Nephron progenitor cell (in vitro differentiated cells): ENCODE results near the gene PSMD5.

Experiments used
- DNase-seq: peaks from one replicate; pipeline ENCODE4 v3.0.0; 2021
- H3K27ac Mint-ChIP-seq: 2 replicates; pipeline ENCODE4 v1.8.0; 2021; ENCODE audit warnings: mild to moderate bottlenecking, moderate library complexity, mixed read lengths
- H3K27me3 Mint-ChIP-seq: 2 replicates; pipeline ENCODE4 v1.8.0; 2021; ENCODE audit warnings: mild to moderate bottlenecking, low read depth, mixed read lengths; ENCODE audit not compliant: poor library complexity
- H3K36me3 Mint-ChIP-seq: 2 replicates; pipeline ENCODE4 v1.8.0; 2021; ENCODE audit warnings: low read depth, mixed read lengths
- H3K4me1 Mint-ChIP-seq: 2 replicates; pipeline ENCODE4 v1.8.0; 2021; ENCODE audit warnings: mixed read lengths
- H3K4me3 Mint-ChIP-seq: 2 replicates; pipeline ENCODE4 v1.8.0; 2021; ENCODE audit warnings: mild to moderate bottlenecking, moderate library complexity, mixed read lengths
- H3K9me3 Mint-ChIP-seq: 2 replicates; pipeline ENCODE4 v1.8.0; 2021; ENCODE audit warnings: mild to moderate bottlenecking, moderate library complexity, mixed read lengths
- TF ChIP-seq, protein P1 (sequence below): fragments of 200-600 bp; sonication (generic); IDR thresholded peaks from 2 replicates; pipeline ENCODE4 v1.5.0; 2021; ENCODE audit warnings: antibody characterized with exemption

PSMD5 gene

DNA sequence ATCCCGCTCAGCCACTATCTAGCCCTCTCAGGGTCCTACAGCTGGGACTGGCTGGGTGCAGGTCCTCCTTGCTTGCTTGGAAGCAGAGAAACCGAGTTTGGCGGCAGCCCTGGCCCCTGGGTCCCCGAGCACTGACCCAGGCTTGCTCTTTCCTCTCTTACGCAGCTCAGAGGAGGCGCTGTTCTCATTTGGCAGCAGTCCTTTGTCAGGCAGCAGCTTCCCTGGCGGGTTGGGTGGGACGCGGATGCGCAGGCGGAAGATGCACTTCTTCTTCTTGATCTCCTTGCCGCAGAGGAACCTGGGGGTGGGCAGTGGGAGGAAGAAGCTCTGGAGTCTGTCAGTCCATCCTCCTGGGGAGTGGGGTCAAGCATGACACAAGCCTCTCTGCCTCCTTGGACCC, 19.7 kb upstream of the PSMD5 start:
- Mint-ChIP-seq H3K4me3 (no peak overlapping the region), H3K27ac (no peak overlapping the region), H3K27me3 (peaks cover 7% of the 10 kb centered on the region), H3K36me3 (peaks cover 39% of the 10 kb centered on the region), H3K9me3 (no peaks in the 10 kb centered on the region), H3K4me1 (peaks cover 53% of the 10 kb centered on the region)
- DNase-seq = no peak
- TF ChIP-seq, protein P1, sequence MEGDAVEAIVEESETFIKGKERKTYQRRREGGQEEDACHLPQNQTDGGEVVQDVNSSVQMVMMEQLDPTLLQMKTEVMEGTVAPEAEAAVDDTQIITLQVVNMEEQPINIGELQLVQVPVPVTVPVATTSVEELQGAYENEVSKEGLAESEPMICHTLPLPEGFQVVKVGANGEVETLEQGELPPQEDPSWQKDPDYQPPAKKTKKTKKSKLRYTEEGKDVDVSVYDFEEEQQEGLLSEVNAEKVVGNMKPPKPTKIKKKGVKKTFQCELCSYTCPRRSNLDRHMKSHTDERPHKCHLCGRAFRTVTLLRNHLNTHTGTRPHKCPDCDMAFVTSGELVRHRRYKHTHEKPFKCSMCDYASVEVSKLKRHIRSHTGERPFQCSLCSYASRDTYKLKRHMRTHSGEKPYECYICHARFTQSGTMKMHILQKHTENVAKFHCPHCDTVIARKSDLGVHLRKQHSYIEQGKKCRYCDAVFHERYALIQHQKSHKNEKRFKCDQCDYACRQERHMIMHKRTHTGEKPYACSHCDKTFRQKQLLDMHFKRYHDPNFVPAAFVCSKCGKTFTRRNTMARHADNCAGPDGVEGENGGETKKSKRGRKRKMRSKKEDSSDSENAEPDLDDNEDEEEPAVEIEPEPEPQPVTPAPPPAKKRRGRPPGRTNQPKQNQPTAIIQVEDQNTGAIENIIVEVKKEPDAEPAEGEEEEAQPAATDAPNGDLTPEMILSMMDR = no peak

DNA sequence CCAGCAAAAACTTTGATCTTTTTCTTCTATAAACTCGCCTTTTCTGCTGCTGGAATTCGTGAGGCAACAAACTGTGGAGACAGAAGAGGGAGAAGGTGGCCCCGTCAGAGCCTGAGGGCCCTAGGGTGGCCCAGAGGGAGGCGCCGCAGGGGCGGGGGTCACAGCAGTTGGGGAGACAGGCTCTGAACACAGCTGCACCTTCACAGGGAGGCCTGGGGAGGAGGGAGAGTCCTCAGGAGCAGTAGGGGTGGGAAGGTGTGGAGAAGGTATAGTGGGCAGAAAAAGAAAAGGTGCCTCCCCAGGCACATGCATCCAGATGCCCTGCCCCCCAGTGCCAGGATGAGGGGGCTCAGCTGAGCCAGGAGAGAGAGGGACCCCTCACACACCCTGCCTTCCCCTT, 19.2 kb upstream of the PSMD5 start:
- Mint-ChIP-seq H3K4me3 (no peak overlapping the region), H3K9me3 (no peaks in the 10 kb centered on the region), H3K27ac (no peak overlapping the region), H3K27me3 (peaks cover 7% of the 10 kb centered on the region), H3K4me1 (peaks cover 53% of the 10 kb centered on the region), H3K36me3 (peaks cover 39% of the 10 kb centered on the region)
- no peak for DNase-seq
- TF ChIP-seq, protein P1 = no peak

DNA sequence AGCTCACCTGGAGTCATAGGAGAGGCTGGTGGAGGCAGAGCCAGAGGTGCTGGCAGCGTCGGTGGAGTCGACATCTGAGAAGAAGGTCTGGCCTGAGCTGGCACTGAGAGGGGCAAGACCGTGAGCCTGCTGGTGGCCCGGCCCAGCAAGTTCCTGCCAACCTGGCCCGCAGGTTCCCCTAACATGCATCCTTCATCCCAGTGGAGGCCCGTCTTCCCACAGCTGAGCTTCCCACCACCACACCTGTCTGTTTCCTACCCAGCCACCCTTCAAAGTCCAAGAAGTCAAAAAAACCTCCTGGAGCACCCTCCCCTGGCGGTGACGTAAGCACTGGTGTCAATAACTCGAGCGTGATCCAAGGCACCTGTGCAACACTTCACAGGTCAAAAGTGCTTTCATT, 17.4 kb upstream of the PSMD5 start:
- peaks cover 39% of the 10 kb centered on the region for H3K36me3 Mint-ChIP-seq
- no peak overlapping the region for H3K27ac Mint-ChIP-seq
- peaks cover 35% of the 10 kb centered on the region for H3K4me1 Mint-ChIP-seq
- H3K9me3 Mint-ChIP-seq = no peaks in the 10 kb centered on the region
- H3K4me3 Mint-ChIP-seq = no peak overlapping the region
- H3K27me3 Mint-ChIP-seq = peaks cover 5% of the 10 kb centered on the region
- no peak for DNase-seq
- TF ChIP-seq, protein P1 = no peak

DNA sequence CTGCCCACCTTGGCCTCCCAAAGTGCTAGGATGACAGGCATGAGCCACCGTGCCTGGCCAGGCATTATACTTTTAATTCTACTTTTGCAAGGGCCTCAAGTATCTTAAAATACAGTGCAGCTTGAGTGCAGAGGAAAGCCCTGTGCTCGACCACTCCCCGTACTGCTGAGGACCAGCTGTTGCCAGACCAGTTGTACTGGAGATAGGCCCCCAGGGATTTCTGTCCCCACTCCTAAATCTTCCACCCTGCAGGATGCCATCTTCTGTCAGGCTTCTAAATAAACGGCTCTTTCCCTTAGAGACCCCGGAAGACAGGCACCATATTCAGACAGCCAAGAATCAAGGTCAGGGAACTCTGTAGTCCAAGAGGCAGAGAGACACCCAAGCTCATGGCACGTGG, 16.6 kb upstream of the PSMD5 start:
- Mint-ChIP-seq H3K4me1 (peaks cover 29% of the 10 kb centered on the region), H3K27me3 (peaks cover 5% of the 10 kb centered on the region), H3K27ac (peak overlapping the region; percentile 72), H3K9me3 (no peaks in the 10 kb centered on the region), H3K36me3 (peaks cover 39% of the 10 kb centered on the region), H3K4me3 (no peak overlapping the region)
- TF ChIP-seq, protein P1 = no peak
- no peak for DNase-seq

DNA sequence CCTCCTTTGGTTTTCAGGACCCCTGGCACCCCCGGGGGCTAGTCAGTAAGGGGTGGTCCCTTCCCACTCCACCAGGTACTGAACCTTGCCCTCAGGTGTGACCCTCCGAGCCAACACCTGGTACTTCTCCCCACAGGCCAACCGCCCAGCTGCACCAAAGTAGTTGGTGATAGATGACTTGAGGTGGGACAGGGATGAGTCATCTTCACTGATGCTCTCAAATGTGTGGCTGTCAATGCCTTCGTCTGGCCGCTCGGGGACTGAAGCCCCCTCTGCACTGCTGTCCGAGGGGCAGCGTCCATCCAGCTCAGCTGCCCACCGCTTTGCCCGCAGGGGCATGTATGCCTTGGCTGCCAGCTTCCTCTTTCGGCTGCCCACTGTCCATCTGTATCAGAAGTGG, 15.2 kb upstream of the PSMD5 start:
- H3K4me1 Mint-ChIP-seq = peaks cover 19% of the 10 kb centered on the region
- H3K27ac Mint-ChIP-seq = no peak overlapping the region
- H3K4me3 Mint-ChIP-seq = no peak overlapping the region
- peaks cover 5% of the 10 kb centered on the region for H3K27me3 Mint-ChIP-seq
- no peak for DNase-seq
- TF ChIP-seq, protein P1 = no peak
- H3K36me3 Mint-ChIP-seq = peaks cover 26% of the 10 kb centered on the region
- no peaks in the 10 kb centered on the region for H3K9me3 Mint-ChIP-seq

DNA sequence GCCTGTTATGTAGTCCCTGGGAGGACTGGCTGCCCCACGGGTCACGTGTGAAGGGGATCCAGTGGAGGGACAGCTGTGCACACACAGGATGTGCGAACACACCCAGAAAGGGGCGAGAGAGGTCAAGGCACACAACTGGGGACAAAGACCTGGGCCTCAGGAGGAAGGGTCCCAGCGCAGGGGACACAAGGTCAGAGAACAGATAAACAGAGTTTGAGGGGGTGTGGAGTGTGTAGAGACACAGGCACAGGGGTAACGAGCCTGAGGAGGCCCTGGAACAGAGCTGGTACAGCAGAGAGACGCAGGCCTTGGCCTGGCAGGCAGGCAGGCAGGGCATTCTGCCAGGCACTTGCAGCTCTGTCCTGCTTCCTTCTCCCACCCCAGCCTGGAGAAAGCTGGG, 14.8 kb upstream of the PSMD5 start:
- peaks cover 18% of the 10 kb centered on the region for H3K4me1 Mint-ChIP-seq
- H3K27me3 Mint-ChIP-seq = peaks cover 5% of the 10 kb centered on the region
- no peak for DNase-seq
- no peak overlapping the region for H3K27ac Mint-ChIP-seq
- no peaks in the 10 kb centered on the region for H3K9me3 Mint-ChIP-seq
- TF ChIP-seq, protein P1 = no peak
- peaks cover 22% of the 10 kb centered on the region for H3K36me3 Mint-ChIP-seq
- no peak overlapping the region for H3K4me3 Mint-ChIP-seq
